Vagina (tissue), 2 donors: Measurements from ENCODE around the gene PCDH10. TPM values are rescaled to one million over a fixed set of nuclear protein-coding genes. Genes with fewer than 3 reads are reported as not detected.

Experiments used
- DNase-seq, 2 donors: peaks; one replicate each; pipeline ENCODE4 v3.0.0-alpha.2; 2017; ENCODE audit errors: extremely low spot score in 2 of 2
- H3K27ac ChIP-seq: fragments of 200-600 bp; sonication (generic); one replicate; pipeline ENCODE4 v1.5.1; 2019
- H3K27me3 ChIP-seq: fragments of 200-600 bp; sonication (generic); one replicate; pipeline ENCODE4 v1.5.1; 2019
- H3K36me3 ChIP-seq, 2 donors: fragments of 200-600 bp; sonication (generic); one replicate each; pipeline ENCODE4 v1.5.1; 2017 to 2019
- H3K4me1 ChIP-seq: fragments of 200-600 bp; sonication (generic); one replicate; pipeline ENCODE4 v1.5.1; 2019
- H3K4me3 ChIP-seq, 2 donors: fragments of 200-600 bp; sonication (generic); 1 replicate in 1 of 2; 2 replicates in 1 of 2; pipeline ENCODE4 v1.5.1; 2016 to 2019
- H3K9me3 ChIP-seq: fragments of 200-600 bp; sonication (generic); one replicate; pipeline ENCODE4 v1.5.1; 2019
- POLR2A ChIP-seq, 2 donors: fragments of 450-650 bp; IDR thresholded peaks; one replicate each; pipeline ENCODE4 v1.6.1; 2017; ENCODE audit warnings: antibody characterized with exemption in 2 of 2, mild to moderate bottlenecking in 2 of 2, moderate library complexity in 2 of 2
- POLR2AphosphoS5 ChIP-seq, 2 donors: sonication (generic); formaldehyde crosslinking; IDR thresholded peaks; one replicate each; pipeline ENCODE4 v1.9.0; 2017; ENCODE audit warnings: antibody characterized with exemption in 2 of 2, mild to moderate bottlenecking in 2 of 2, low read depth in 1 of 2; ENCODE audit not compliant: insufficient read depth in 1 of 2
- intact Hi-C: fragments of 100-400 bp; cut with DNase I; formaldehyde crosslinking; loops from one replicate; pipeline ENCODE4 v1.15.1; 2023
- total RNA-seq: library from RNA; depleted of rRNA; stranded (reverse); fragments of >200 nt; gene quantifications from one replicate; pipeline ENCODE4 v1.2.3, GENCODE V29; 2016
- TF ChIP-seq, protein P1 (sequence below), 3 experiments: fragments of 450-650 bp in 2 of 3; fragments of 200-600 bp in 1 of 3; sonication (generic) in 1 of 3; IDR thresholded peaks; one replicate each; pipeline ENCODE4 v1.5.1; 2017 to 2019; ENCODE audit warnings: antibody characterized with exemption in 3 of 3, mild to moderate bottlenecking in 2 of 3, moderate library complexity in 2 of 3

PCDH10 gene
- total RNA-seq, 1 donor from 2014 or later: 6.9 TPM

DNA sequence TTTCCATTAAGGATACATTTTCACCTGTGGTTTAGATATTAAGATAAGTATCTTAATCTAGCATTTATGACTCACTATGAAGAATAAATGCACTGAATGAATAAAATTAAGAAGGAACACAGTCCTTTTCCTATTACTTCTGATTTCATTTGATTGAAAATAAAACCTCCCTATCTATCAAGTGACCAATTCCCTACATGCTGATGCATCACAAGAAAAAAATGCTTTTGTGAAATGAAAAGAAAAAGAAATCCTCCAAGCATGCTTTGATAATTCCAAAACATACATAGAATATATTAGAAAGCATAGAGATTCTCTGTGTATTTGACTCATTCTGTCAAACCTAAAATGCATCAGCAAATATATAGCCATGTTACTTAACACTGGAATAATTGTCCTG lies 37.1 kb downstream of the PCDH10 start:
- no peak overlapping the region for H3K27ac ChIP-seq
- H3K4me3 ChIP-seq: no peak overlapping the region
- H3K36me3 ChIP-seq: no peaks in the 10 kb centered on the region
- H3K4me1 ChIP-seq: no peaks in the 10 kb centered on the region
- TF ChIP-seq, protein P1, sequence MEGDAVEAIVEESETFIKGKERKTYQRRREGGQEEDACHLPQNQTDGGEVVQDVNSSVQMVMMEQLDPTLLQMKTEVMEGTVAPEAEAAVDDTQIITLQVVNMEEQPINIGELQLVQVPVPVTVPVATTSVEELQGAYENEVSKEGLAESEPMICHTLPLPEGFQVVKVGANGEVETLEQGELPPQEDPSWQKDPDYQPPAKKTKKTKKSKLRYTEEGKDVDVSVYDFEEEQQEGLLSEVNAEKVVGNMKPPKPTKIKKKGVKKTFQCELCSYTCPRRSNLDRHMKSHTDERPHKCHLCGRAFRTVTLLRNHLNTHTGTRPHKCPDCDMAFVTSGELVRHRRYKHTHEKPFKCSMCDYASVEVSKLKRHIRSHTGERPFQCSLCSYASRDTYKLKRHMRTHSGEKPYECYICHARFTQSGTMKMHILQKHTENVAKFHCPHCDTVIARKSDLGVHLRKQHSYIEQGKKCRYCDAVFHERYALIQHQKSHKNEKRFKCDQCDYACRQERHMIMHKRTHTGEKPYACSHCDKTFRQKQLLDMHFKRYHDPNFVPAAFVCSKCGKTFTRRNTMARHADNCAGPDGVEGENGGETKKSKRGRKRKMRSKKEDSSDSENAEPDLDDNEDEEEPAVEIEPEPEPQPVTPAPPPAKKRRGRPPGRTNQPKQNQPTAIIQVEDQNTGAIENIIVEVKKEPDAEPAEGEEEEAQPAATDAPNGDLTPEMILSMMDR (IDR thresholded peaks at IDR 0.05): no peak
- TF ChIP-seq POLR2A (IDR thresholded peaks at IDR 0.05) (no peak), POLR2AphosphoS5 (IDR thresholded peaks at IDR 0.05; ENCODE audit: insufficient read depth in 1 of 2, low read depth in 1 of 2) (no peak)
- no peaks in the 10 kb centered on the region for H3K9me3 ChIP-seq
- DNase-seq: no peak
- intact Hi-C loops: no loop called here
- no peaks in the 10 kb centered on the region for H3K27me3 ChIP-seq

DNA sequence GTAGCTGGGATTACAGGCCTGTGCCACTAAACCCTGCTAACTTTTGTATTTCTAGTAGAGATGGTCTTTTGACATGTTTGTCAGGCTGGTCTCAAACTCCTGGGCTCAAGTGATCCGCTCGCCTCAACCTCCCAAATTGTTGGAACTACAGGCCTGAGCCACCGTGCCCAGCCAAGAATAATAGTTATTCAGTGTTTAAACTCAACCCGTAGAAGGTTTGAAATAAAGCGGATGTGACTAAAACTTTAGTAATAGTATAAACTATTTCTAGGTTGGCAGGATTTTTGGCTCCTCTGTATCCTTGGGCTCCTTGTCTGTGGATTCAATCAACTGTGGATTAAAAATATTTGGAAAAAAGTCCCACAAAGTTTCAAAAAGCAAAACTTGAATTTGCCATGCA lies 37.8 kb downstream of the PCDH10 start:
- intact Hi-C loops: no loop called here
- no peak overlapping the region for H3K27ac ChIP-seq
- no peaks in the 10 kb centered on the region for H3K4me1 ChIP-seq
- no peak overlapping the region for H3K4me3 ChIP-seq
- no peak for DNase-seq
- H3K27me3 ChIP-seq: no peaks in the 10 kb centered on the region
- H3K9me3 ChIP-seq: no peaks in the 10 kb centered on the region
- TF ChIP-seq, protein P1 (IDR thresholded peaks at IDR 0.05): no peak
- no peak for TF ChIP-seq POLR2A (IDR thresholded peaks at IDR 0.05)
- no peak for TF ChIP-seq POLR2AphosphoS5 (IDR thresholded peaks at IDR 0.05; ENCODE audit: insufficient read depth in 1 of 2, low read depth in 1 of 2)
- no peaks in the 10 kb centered on the region for H3K36me3 ChIP-seq

DNA sequence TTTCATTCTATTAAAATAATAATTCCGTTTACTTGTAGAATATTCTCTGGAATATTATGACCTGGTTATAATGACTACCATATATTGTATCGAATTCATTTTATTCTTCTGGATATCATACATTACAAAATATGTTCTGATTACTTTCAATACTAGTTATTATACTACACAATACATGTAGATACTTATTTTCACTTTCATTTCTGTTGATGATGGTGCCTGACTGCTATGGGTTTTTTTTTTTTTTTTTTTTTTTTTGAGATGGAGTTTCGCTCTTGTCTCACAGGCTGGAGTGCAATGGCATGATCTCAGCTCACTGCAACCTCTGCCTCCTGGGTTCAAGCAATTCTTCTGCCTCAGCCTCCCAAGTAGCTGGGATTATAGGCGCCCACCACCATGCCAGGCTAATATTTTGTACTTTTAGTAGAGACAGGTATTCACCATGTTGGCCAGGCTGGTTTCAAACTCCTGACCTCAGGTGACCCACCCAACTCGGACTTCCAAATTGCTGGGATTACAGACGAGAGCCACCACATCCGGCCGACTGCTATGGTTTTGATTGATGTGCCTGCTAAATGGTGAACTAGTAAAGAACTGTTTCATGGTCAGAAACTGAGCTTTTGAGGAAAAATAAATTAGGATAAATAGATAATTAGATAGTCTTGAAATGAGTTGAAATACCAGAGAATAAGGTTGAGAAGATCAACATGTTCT lies 39.5 kb downstream of the PCDH10 start:
- H3K4me1 ChIP-seq: no peaks in the 10 kb centered on the region
- no peaks in the 10 kb centered on the region for H3K36me3 ChIP-seq
- no peak for DNase-seq
- no peak overlapping the region for H3K4me3 ChIP-seq
- intact Hi-C loops: no loop called here
- TF ChIP-seq, protein P1 (IDR thresholded peaks at IDR 0.05): no peak
- TF ChIP-seq POLR2AphosphoS5 (IDR thresholded peaks at IDR 0.05; ENCODE audit: insufficient read depth in 1 of 2, low read depth in 1 of 2) (no peak), POLR2A (IDR thresholded peaks at IDR 0.05) (no peak)
- no peak overlapping the region for H3K27ac ChIP-seq
- H3K27me3 ChIP-seq: no peaks in the 10 kb centered on the region
- no peaks in the 10 kb centered on the region for H3K9me3 ChIP-seq

DNA sequence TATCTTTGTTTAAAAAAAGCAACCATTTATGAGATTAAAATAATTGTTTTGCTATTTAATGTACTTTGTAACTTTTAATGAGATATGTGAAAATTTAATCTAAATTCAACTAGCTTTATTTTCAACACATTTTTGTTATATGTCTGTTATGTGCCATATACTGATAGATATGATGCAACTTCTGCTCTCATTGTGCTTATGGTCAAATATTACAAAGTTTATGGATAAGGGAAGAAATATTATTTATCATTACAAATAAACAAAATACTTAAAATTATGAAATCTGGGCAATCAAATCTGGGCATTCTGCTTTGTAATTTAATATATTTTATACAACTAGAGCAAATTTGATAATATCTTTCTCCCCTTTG lies 40.0 kb downstream of the PCDH10 start:
- TF ChIP-seq POLR2A (IDR thresholded peaks at IDR 0.05) (no peak), POLR2AphosphoS5 (IDR thresholded peaks at IDR 0.05; ENCODE audit: insufficient read depth in 1 of 2, low read depth in 1 of 2) (no peak)
- TF ChIP-seq, protein P1 (IDR thresholded peaks at IDR 0.05): no peak
- no peak overlapping the region for H3K4me3 ChIP-seq
- no peak overlapping the region for H3K27ac ChIP-seq
- H3K4me1 ChIP-seq: no peaks in the 10 kb centered on the region
- H3K27me3 ChIP-seq: no peaks in the 10 kb centered on the region
- intact Hi-C loops: no loop called here
- H3K36me3 ChIP-seq: no peaks in the 10 kb centered on the region
- no peak for DNase-seq
- H3K9me3 ChIP-seq: no peaks in the 10 kb centered on the region

DNA sequence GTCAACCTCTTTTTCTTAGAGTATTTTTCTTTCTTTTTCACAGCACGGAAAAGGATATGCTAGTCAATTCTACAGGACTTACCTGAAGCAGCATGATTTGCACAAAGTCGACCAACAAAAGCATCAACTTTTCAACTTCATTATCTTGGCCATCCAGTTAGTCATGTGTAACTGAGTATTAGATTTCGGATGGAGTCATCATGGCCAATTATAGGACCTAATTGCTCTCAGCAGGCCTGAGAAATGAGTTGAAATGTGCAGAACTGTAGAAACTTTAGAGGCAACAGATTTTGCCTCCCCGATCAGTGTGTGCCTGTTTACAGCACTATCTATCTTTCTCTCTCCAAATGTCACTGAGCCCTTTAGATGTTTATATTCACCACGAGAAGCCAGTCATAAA lies 41.0 kb downstream of the PCDH10 start:
- TF ChIP-seq POLR2A (IDR thresholded peaks at IDR 0.05): no peak
- TF ChIP-seq POLR2AphosphoS5 (IDR thresholded peaks at IDR 0.05; ENCODE audit: insufficient read depth in 1 of 2, low read depth in 1 of 2): no peak
- TF ChIP-seq, protein P1 (IDR thresholded peaks at IDR 0.05): no peak
- no peak overlapping the region for H3K27ac ChIP-seq
- DNase-seq: no peak
- no peaks in the 10 kb centered on the region for H3K4me1 ChIP-seq
- H3K36me3 ChIP-seq: no peaks in the 10 kb centered on the region
- H3K9me3 ChIP-seq: no peaks in the 10 kb centered on the region
- H3K4me3 ChIP-seq: no peak overlapping the region
- H3K27me3 ChIP-seq: no peaks in the 10 kb centered on the region
- intact Hi-C loops: no loop called here
